Measurements from ENCODE around the gene KCNAB1.

The KCNAB1 gene

DNA sequence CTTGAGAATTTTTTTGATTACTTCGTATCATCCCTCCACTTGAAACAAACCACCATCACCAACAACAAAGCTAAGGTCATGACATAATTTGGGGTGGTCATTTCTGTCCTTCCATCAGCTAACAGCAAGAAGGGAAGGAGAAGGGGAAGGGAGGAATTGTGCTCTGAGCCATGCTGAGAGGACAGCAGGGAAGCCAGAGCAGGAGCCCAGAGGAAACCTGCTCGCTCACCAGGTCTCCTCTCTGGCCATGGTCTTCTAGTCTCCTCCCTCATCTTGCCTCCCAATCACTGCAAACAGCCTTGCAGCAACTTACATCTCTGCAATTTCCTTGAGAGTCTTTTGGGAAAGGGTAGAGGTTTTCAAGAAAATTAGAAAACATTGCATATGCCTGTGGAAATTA, 237.9 kb downstream of the KCNAB1 start:
- TF ChIP-seq, protein P1, sequence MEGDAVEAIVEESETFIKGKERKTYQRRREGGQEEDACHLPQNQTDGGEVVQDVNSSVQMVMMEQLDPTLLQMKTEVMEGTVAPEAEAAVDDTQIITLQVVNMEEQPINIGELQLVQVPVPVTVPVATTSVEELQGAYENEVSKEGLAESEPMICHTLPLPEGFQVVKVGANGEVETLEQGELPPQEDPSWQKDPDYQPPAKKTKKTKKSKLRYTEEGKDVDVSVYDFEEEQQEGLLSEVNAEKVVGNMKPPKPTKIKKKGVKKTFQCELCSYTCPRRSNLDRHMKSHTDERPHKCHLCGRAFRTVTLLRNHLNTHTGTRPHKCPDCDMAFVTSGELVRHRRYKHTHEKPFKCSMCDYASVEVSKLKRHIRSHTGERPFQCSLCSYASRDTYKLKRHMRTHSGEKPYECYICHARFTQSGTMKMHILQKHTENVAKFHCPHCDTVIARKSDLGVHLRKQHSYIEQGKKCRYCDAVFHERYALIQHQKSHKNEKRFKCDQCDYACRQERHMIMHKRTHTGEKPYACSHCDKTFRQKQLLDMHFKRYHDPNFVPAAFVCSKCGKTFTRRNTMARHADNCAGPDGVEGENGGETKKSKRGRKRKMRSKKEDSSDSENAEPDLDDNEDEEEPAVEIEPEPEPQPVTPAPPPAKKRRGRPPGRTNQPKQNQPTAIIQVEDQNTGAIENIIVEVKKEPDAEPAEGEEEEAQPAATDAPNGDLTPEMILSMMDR (IDR thresholded peaks at IDR 0.05; ENCODE audit: insufficient read depth, low read depth, low read length, missing control alignments): no peak
- no peak overlapping the region for H3K4me3 ChIP-seq (ENCODE audit: low read length)
- no peak for DNase-seq (ENCODE audit: low read depth)

- DNase-seq (ENCODE audit: low read depth): no peak
- TF ChIP-seq, protein P1 (IDR thresholded peaks at IDR 0.05; ENCODE audit: insufficient read depth, low read depth, low read length, missing control alignments): no peak
- H3K4me3 ChIP-seq (ENCODE audit: low read length): no peak overlapping the region
These were observed 239.0 kb downstream of the KCNAB1 start for GRCh38 chr3:156359368-156359767.

- H3K4me3 ChIP-seq (ENCODE audit: low read length): no peak overlapping the region
- no peak for DNase-seq (ENCODE audit: low read depth)
- TF ChIP-seq, protein P1 (IDR thresholded peaks at IDR 0.05; ENCODE audit: insufficient read depth, low read depth, low read length, missing control alignments): no peak
These were observed 239.7 kb downstream of the KCNAB1 start for GRCh38 chr3:156360083-156360482.

GRCh38 chr3:156360963-156361362, 240.6 kb downstream of the KCNAB1 start:
- TF ChIP-seq, protein P1 (IDR thresholded peaks at IDR 0.05; ENCODE audit: insufficient read depth, low read depth, low read length, missing control alignments): no peak
- DNase-seq (ENCODE audit: low read depth): no peak
- H3K4me3 ChIP-seq (ENCODE audit: low read length): no peak overlapping the region

- TF ChIP-seq, protein P1 (IDR thresholded peaks at IDR 0.05; ENCODE audit: insufficient read depth, low read depth, low read length, missing control alignments): no peak
- H3K4me3 ChIP-seq (ENCODE audit: low read length): no peak overlapping the region
- DNase-seq (ENCODE audit: low read depth): no peak
These were observed 246.2 kb downstream of the KCNAB1 start for GRCh38 chr3:156366559-156366958.

GRCh38 chr3:156368189-156368588, 247.8 kb downstream of the KCNAB1 start:
- H3K4me3 ChIP-seq (ENCODE audit: low read length): no peak overlapping the region
- no peak for DNase-seq (ENCODE audit: low read depth)
- TF ChIP-seq, protein P1 (IDR thresholded peaks at IDR 0.05; ENCODE audit: insufficient read depth, low read depth, low read length, missing control alignments): no peak

DNA sequence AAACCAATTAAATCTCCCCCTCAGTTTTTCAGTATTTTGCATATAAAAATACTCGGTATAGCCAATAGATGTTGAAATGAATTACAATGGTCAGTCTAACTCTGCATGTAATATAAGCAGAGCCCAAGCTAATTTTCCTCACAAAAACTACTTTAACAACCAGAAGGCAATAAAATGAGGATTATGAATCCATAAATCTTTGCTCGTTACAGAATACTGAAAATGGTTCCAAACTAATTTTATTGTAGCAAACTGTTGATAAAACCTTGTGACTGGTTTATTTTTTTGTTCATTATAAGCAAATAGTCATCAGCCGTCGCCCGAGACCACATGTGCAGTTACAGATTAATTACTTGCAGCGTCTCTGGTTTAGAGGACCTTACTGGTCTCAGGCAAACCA, 251.3 kb downstream of the KCNAB1 start:
- no peak overlapping the region for H3K4me3 ChIP-seq (ENCODE audit: low read length)
- DNase-seq (ENCODE audit: low read depth): no peak
- TF ChIP-seq, protein P1 (IDR thresholded peaks at IDR 0.05; ENCODE audit: insufficient read depth, low read depth, low read length, missing control alignments): no peak
